IMR-90 (cell line): ENCODE results near the gene KNCN.

Experiments used
- BHLHE40 ChIP-seq: fragments of 150-350 bp; IDR thresholded peaks from 2 replicates; pipeline ENCODE4 v1.6.1; 2016; ENCODE audit warnings: mild to moderate bottlenecking, low read depth, low read length
- CEBPB ChIP-seq: IDR thresholded peaks from 2 replicates; pipeline ENCODE4 v1.6.1; 2012; ENCODE audit warnings: low read depth, low read length, improper control_type of control experiment
- ELK1 ChIP-seq: fragments of 150-350 bp; IDR thresholded peaks from 2 replicates; pipeline ENCODE4 v1.6.1; 2016; ENCODE audit warnings: low read depth, mild to moderate bottlenecking, low read length, moderate library complexity, borderline replicate concordance
- MAFK ChIP-seq: IDR thresholded peaks from 2 replicates; pipeline ENCODE4 v1.6.1; 2012; ENCODE audit warnings: low read depth, low read length, improper control_type of control experiment
- MAZ ChIP-seq: IDR thresholded peaks from 2 replicates; pipeline ENCODE4 v1.6.1; 2012; ENCODE audit warnings: low read depth, mild to moderate bottlenecking, low read length, improper control_type of control experiment, moderate library complexity, borderline replicate concordance
- MXI1 ChIP-seq: IDR thresholded peaks from 2 replicates; pipeline ENCODE4 v1.6.1; 2012; ENCODE audit warnings: low read depth, mild to moderate bottlenecking, low read length, moderate library complexity, borderline replicate concordance
- NFE2L2 ChIP-seq: fragments of 150-350 bp; IDR thresholded peaks from 2 replicates; pipeline ENCODE4 v1.6.1; 2016; ENCODE audit warnings: low read depth, mild to moderate bottlenecking, low read length
- POLR2A ChIP-seq: IDR thresholded peaks from 2 replicates; pipeline ENCODE4 v1.6.1; 2012; ENCODE audit warnings: mild to moderate bottlenecking, low read depth, low read length
- RAD21 ChIP-seq: IDR thresholded peaks from 2 replicates; pipeline ENCODE4 v1.6.1; 2012; ENCODE audit warnings: low read length, improper control_type of control experiment
- RCOR1 ChIP-seq: IDR thresholded peaks from 2 replicates; pipeline ENCODE4 v1.6.1; 2012; ENCODE audit warnings: mild to moderate bottlenecking, low read length, improper control_type of control experiment; ENCODE audit not compliant: insufficient replicate concordance
- RFX5 ChIP-seq: IDR thresholded peaks from 2 replicates; pipeline ENCODE4 v1.8.0; 2012; ENCODE audit warnings: low read depth, mild to moderate bottlenecking, low read length, moderate library complexity
- SMC3 ChIP-seq: fragments of 150-350 bp; IDR thresholded peaks from 2 replicates; pipeline ENCODE4 v1.6.1; 2016; ENCODE audit warnings: low read depth, mild to moderate bottlenecking, antibody characterized with exemption, low read length, moderate library complexity
- USF2 ChIP-seq: fragments of 150-350 bp; IDR thresholded peaks from 2 replicates; pipeline ENCODE4 v1.6.1; 2017; ENCODE audit warnings: mild to moderate bottlenecking, antibody characterized with exemption, low read length, low read depth
- TF ChIP-seq, protein P1 (sequence below): conservative IDR thresholded peaks from 2 replicates; pipeline ENCODE4 v1.5.1; 2012; ENCODE audit warnings: mild to moderate bottlenecking, low read depth, low read length, improper control_type of control experiment

DNA sequence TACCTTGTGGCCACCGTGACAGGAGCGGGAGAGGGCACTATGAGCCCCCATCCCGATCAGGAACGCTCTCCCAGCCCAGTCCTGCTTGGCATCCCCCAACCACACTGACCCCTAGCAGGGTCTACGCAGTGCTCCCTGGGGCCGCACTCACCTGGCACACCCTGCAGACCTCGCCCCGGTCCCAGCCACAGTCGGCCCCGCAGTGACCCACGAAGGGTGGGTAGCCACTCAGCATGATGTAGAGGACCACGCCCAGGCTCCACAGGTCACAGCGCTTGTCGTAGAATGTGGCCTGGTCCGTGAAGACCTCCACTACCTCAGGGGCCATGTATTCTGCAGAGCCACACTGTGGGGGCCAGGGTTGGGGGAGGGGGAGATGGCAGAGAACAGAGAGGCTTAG lies 11.1 kb upstream of the KNCN start:
- no peak for TF ChIP-seq POLR2A
- TF ChIP-seq, protein P1, sequence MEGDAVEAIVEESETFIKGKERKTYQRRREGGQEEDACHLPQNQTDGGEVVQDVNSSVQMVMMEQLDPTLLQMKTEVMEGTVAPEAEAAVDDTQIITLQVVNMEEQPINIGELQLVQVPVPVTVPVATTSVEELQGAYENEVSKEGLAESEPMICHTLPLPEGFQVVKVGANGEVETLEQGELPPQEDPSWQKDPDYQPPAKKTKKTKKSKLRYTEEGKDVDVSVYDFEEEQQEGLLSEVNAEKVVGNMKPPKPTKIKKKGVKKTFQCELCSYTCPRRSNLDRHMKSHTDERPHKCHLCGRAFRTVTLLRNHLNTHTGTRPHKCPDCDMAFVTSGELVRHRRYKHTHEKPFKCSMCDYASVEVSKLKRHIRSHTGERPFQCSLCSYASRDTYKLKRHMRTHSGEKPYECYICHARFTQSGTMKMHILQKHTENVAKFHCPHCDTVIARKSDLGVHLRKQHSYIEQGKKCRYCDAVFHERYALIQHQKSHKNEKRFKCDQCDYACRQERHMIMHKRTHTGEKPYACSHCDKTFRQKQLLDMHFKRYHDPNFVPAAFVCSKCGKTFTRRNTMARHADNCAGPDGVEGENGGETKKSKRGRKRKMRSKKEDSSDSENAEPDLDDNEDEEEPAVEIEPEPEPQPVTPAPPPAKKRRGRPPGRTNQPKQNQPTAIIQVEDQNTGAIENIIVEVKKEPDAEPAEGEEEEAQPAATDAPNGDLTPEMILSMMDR = no peak
- TF ChIP-seq RAD21 = no peak
- TF ChIP-seq USF2 = no peak
- TF ChIP-seq MXI1 = no peak
- TF ChIP-seq RFX5 = no peak
- TF ChIP-seq SMC3 = no peak
- no peak for TF ChIP-seq CEBPB
- no peak for TF ChIP-seq NFE2L2
- TF ChIP-seq MAFK = no peak
- no peak for TF ChIP-seq BHLHE40
- TF ChIP-seq MAZ = no peak
- no peak for TF ChIP-seq RCOR1
- no peak for TF ChIP-seq ELK1
